ENCODE results near the gene DHX9.

DNA sequence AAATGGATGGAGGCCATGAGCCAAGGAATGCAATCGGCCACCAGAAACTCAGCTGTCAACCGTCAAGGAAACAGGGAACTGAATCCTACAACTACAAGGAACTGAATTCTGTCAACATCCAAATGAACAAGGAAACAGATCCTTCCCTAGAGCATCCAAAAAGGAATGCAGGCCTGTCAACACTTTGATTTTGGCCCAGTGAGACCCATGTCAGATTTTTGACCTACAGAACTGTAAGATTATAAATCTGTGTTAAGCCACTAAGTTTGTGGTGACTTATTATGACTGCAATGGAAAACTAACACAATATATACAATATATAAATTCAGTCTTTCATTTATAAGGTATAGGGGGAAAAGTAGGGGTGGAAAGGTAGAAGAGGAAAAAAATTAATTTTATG is 58.5 kb downstream of the DHX9 start:
- TF ChIP-seq, protein P1, sequence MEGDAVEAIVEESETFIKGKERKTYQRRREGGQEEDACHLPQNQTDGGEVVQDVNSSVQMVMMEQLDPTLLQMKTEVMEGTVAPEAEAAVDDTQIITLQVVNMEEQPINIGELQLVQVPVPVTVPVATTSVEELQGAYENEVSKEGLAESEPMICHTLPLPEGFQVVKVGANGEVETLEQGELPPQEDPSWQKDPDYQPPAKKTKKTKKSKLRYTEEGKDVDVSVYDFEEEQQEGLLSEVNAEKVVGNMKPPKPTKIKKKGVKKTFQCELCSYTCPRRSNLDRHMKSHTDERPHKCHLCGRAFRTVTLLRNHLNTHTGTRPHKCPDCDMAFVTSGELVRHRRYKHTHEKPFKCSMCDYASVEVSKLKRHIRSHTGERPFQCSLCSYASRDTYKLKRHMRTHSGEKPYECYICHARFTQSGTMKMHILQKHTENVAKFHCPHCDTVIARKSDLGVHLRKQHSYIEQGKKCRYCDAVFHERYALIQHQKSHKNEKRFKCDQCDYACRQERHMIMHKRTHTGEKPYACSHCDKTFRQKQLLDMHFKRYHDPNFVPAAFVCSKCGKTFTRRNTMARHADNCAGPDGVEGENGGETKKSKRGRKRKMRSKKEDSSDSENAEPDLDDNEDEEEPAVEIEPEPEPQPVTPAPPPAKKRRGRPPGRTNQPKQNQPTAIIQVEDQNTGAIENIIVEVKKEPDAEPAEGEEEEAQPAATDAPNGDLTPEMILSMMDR (conservative IDR thresholded peaks at IDR 0.05): no peak
- TF ChIP-seq EZH2 (IDR thresholded peaks at IDR 0.05; ENCODE audit: low read depth): no peak
